HG02970 (cell line): ENCODE data around the gene PSEN2.

Experiments
- ATAC-seq: cut with Tn5 transposase; IDR thresholded peaks from one replicate; pipeline ENCODE4 v1.9.1; 2021; ENCODE audit warnings: mild to moderate bottlenecking, moderate library complexity, moderate number of reproducible peaks; ENCODE audit not compliant: unreplicated experiment, low FRiP score

The PSEN2 gene

GRCh38 chr1:226884966-226885820, 14.8 kb downstream of the PSEN2 start:
- ATAC-seq: no peak

GRCh38 chr1:226886122-226886901, 15.9 kb downstream of the PSEN2 start:
- no peak for ATAC-seq

- no peak for ATAC-seq
These were observed 16.6 kb downstream of the PSEN2 start for GRCh38 chr1:226887006-226887405.

- ATAC-seq: no peak
These were observed 17.6 kb downstream of the PSEN2 start for GRCh38 chr1:226888021-226888420.

GRCh38 chr1:226888816-226889215, 18.4 kb downstream of the PSEN2 start:
- ATAC-seq: no peak

GRCh38 chr1:226889616-226890330, 19.4 kb downstream of the PSEN2 start:
- ATAC-seq: no peak

- no peak for ATAC-seq
These were observed 20.1 kb downstream of the PSEN2 start for GRCh38 chr1:226890331-226891108.

GRCh38 chr1:226891346-226891745, 20.9 kb downstream of the PSEN2 start:
- ATAC-seq: no peak

- no peak for ATAC-seq
These were observed 21.6 kb downstream of the PSEN2 start for GRCh38 chr1:226891846-226892523.

GRCh38 chr1:226892524-226892875, 22.1 kb downstream of the PSEN2 start:
- no peak for ATAC-seq

- ATAC-seq: no peak
These were observed 23.5 kb downstream of the PSEN2 start for GRCh38 chr1:226893936-226894335.

GRCh38 chr1:226894826-226895225, 24.4 kb downstream of the PSEN2 start:
- ATAC-seq: no peak

GRCh38 chr1:226895644-226896043, 25.2 kb downstream of the PSEN2 start:
- no peak for ATAC-seq

- ATAC-seq: no peak
These were observed 27.8 kb downstream of the PSEN2 start for GRCh38 chr1:226898246-226898645.

GRCh38 chr1:226901421-226901820, 31.0 kb downstream of the PSEN2 start:
- no peak for ATAC-seq

GRCh38 chr1:226902601-226903000, 32.2 kb downstream of the PSEN2 start:
- no peak for ATAC-seq

- ATAC-seq: no peak
These were observed 33.7 kb downstream of the PSEN2 start for GRCh38 chr1:226903819-226904716.

GRCh38 chr1:226904772-226905171, 34.4 kb downstream of the PSEN2 start:
- no peak for ATAC-seq

GRCh38 chr1:226908419-226908818, 38.0 kb downstream of the PSEN2 start:
- no peak for ATAC-seq
